ENCODE measurements around the gene TUBA4B.
A peak's percentile ranks its signal among the peaks of the same experiment; 100 is the strongest.

TUBA4B gene

DNA sequence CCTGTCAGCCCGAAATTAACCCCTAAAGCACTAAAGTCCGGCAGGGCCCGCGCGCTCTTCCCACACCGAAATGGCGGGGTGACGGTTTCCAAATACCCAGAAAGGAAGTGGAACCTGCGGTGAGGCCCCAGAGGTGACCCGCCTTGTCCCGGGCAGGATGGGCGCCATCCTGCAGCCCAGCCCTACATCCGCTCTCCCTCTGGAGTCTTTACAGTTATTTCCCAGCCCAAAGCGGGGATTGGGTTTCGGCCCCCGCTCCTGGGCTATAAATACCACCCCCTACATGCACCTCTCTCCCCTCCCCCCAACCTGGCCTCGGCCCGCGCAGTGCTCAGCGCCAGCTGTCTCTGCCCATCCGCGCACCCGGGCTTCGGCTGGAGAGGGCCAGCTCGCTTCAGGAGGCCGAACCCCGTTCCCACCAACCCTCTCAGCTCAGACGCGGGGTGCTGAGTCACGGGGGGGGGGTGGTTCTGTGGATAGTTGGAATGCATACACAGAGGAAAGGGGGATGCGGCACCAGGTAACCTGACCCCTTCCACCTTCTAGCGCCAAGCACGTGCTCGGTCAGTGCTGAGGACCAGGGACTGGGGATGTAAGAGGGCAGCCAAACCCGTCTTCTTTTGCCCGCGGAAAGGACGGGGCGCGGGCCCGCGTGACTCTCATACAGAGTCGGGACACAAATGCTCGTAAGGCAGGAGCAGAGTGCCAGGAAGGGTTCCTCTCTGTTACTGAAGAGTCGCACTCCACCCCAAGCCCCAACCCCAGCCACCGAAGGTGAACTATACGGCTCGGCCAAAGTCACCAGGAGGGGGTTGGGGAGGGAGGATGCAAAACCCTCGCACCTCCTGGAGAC lies at the start of gene TUBA4B:
TUBA4B (plus strand) TSS at position 344 of the 853 bp plus-strand sequence; CDS start at position 509, 165 bp downstream.
- peak within 1 kb of the TSS; percentile 84 for H3K4me3 ChIP-seq (ENCODE audit: low read depth, low read length)
- no peak for DNase-seq (ENCODE audit: low read depth)
- no peak for TF ChIP-seq CTCF (IDR thresholded peaks at IDR 0.05; ENCODE audit: low read depth, low read length, missing control alignments)

DNA sequence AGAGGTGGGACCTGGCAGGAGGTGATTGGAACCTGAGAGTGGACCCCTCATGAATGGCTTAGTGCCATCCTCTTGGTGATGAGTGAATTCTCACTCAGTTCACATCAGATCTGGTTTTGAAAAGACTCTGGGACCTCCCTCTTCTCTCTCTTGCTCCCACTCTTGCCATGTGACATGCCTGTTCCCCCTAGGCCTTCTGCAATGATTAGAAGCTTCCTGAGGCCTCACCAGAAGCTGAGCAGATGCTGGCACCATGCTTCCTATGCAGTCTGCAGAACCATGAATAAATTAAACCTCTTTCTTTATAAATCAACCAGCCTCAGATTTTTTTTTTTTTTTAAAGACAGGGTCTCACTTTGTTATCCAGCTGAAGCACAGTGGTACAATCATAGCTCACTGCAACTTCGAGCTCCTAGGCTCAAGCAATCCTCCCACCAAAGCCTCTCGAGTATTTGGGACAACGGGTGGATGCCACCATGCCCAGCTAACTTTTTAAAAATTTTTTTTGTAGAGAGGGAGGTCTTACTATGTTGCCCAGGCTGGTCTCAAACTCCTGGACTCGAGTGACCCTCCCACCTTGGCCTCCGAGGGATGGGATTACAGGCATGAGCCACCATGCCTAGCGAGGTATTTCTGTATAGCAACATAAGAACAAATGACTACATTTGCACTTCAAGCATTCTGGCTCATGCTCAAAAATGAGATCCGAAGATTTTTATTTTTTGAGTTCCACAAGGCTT lies 48.4 kb upstream of the TUBA4B start:
- no peak overlapping the region for H3K4me3 ChIP-seq (ENCODE audit: low read depth, low read length)
- TF ChIP-seq CTCF (IDR thresholded peaks at IDR 0.05; ENCODE audit: low read depth, low read length, missing control alignments), result no peak
- no peak for DNase-seq (ENCODE audit: low read depth)

- no peak for TF ChIP-seq CTCF (IDR thresholded peaks at IDR 0.05; ENCODE audit: low read depth, low read length, missing control alignments)
- no peak for DNase-seq (ENCODE audit: low read depth)
- no peak overlapping the region for H3K4me3 ChIP-seq (ENCODE audit: low read depth, low read length)
Observed at GRCh38 chr2:219205165-219205538, 47.9 kb upstream of the TUBA4B start.

- no peak for TF ChIP-seq CTCF (IDR thresholded peaks at IDR 0.05; ENCODE audit: low read depth, low read length, missing control alignments)
- DNase-seq (ENCODE audit: low read depth), result no peak
- peak overlapping the region; percentile 64 for H3K4me3 ChIP-seq (ENCODE audit: low read depth, low read length)
Observed at GRCh38 chr2:219205981-219206327, 47.1 kb upstream of the TUBA4B start.

DNA sequence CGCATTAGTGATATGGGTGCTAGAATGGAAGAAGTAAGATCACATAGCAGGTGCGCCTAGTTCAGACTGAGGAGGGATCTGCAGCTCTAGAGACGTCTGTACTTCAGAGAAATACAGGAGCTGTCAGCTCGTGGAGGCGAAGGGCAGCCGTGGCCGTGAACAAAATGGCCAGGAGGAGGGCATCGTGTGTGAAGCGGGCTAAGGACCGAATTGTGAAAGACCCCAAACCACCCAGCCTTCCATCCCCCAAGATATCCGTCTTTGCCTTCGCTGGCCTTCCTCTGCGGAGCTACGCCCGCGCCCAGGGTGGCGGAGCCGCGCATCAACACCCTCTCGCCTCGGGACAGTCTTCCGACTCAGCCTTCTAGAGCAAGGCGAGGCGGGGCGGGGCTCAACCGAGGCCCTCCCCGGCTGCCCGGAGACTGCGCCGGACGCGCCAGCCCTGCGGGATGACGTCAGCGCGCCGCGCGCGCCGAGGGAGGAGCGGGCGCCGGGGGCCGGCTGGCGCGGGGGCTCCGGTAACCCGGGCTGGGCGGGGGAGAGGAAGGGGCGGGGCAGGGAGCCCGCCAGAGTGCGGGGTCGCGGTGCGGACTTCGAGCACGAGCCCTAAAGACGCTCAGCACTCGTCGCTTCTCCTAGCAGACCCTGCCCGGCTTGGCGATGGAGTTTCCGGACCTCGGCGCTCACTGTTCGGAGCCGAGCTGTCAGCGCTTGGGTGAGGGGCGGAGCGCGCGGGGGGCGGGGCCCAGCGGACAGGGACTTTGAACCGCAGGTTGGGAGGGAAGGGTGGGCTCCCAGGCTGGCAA lies 46.5 kb upstream of the TUBA4B start, which contains the start of gene ZFAND2B:
ZFAND2B (plus strand) TSS at position 455 of the 806 bp plus-strand sequence; CDS start at position 661, 206 bp downstream.
- DNase-seq (ENCODE audit: low read depth), result peak; percentile 78
- TF ChIP-seq CTCF (IDR thresholded peaks at IDR 0.05; ENCODE audit: low read depth, low read length, missing control alignments), result no peak

GRCh38 chr2:219207134-219207883 lies 45.7 kb upstream of the TUBA4B start:
- H3K4me3 ChIP-seq (ENCODE audit: low read depth, low read length), result peak overlapping the region; percentile 69
- DNase-seq (ENCODE audit: low read depth), result no peak
- no peak for TF ChIP-seq CTCF (IDR thresholded peaks at IDR 0.05; ENCODE audit: low read depth, low read length, missing control alignments)

More for the DNA sequence above, 46.5 kb upstream of the TUBA4B start, which contains the start of gene ZFAND2B:
- H3K4me3 ChIP-seq (ENCODE audit: low read depth, low read length), result peak within 1 kb of the TSS; percentile 69
